ENCODE data around the gene UNC5C.
A peak's percentile ranks its signal among the peaks of the same experiment; 100 is the strongest.
"Not testable (repeated sequence)": the region's sequence is repeated elsewhere in the genome, so short reads cannot be mapped to it uniquely, and the experiment has no call there.

The UNC5C gene

DNA sequence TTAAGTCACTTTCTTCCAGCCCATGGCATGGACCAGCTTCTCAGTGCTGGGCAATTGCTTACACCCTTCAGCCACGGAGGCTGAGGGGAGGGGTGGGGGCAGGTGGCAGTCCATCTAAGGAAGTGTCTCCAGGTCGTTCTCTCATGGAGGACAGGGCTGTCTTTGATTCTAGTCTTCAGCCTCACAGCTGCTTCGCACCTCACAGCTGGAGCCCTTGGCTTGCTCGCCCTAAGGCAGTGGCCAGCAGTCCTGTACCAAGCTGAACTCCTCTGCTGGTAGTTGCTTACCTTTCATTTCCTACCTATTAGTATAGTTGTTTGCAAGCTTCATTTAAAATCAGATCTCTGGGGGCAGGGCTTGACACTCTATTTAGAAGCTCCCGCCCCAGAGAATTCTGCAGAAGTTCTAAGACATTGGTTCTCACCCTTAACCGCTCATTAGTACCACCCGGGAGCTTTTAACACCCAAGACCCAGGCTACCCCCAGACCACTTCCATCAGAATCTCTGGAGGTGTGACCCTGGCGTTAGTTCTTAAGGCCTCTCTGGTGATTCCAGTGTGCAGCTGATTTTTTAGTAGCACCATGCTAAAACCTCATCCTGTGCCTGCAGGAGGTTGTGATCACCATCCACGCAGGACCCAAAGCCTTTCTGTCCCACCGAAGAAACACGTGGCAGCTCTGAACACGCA, 386.8 kb downstream of the UNC5C start:
- DNase-seq = no peak

- no peak for DNase-seq
Observed at GRCh38 chr4:95159384-95159783, 389.4 kb downstream of the UNC5C start.

GRCh38 chr4:95158626-95159025, 390.1 kb downstream of the UNC5C start:
- no peak for DNase-seq

GRCh38 chr4:95158045-95158444, 390.7 kb downstream of the UNC5C start:
- DNase-seq = no peak

- no peak for DNase-seq
Observed at GRCh38 chr4:95157596-95157995, 391.2 kb downstream of the UNC5C start.

GRCh38 chr4:95156452-95156765, 392.4 kb downstream of the UNC5C start:
- DNase-seq = no peak

DNA sequence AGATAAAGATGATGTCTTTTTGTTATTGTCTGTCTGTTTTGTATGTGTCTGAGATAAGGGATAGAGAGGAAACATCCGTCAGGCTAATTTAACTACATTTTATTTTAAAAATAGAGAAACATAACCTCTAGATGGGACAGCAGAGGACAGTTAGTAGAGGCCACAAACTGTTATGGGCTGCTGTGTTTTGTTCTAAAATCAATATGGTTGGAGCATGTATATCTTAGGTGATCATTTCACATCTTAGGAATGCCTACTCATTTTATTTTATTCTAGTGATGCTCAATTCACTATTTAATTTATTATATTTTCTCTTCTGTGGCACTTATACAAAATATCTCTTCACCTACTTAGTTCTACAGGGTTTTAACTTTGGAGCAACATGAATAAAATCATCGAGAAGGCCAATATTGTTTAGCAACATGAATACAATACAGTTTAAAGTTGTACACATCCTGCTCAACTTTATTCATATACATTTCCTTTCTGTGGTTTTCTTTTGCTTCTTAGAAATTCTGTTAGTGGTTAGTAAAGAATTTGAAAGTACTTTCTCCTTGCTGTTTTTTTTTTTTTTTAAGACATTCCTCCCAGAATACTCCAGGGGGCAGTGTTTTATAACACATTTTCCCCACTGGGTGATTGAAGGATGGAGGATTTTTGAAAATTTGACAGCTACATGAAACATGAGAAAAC, 392.9 kb downstream of the UNC5C start:
- peak; percentile 67 for DNase-seq

GRCh38 chr4:95153182-95153581, 395.6 kb downstream of the UNC5C start:
- peak; percentile 12 for DNase-seq

GRCh38 chr4:95151255-95151654, 397.5 kb downstream of the UNC5C start:
- no peak for DNase-seq

DNA sequence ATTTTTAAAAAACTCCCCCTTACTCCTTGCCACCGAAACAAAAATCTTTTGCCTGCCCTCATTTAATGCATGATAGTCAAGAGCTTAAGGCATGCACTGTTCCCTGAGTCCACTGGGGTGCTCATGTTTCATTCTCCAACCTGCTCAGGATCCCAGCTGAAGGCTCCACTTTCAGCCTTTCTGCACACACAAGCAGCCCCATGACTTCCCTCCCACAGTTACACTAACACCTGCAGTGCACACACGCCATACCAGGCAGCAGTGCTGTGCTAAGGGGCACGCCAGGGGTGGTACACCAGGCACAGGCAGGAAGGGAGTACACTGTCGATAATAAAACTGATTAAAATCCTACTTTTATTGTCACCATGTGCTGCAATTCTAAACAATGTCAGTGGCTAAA, 405.8 kb downstream of the UNC5C start:
- DNase-seq = no peak

DNA sequence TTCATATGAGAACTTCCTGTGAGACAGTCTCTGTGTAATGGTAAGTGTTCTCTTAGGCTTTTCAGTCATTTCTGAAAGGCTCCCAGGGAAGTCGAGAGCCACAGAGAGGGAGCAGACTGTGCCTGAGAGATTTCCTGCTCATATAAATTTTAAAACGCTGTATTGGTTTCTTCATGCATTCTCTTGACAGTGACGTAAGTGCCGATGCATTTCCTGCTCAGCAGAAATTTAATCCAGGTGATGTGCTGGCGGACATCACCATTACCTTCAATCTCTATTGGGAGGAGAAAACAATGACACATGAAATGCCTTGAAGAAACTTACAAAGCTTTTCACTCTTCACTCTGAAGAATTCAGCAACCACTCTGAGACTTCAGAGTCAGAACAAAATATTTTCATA, 407.4 kb downstream of the UNC5C start:
- peak; percentile 75 for DNase-seq

DNA sequence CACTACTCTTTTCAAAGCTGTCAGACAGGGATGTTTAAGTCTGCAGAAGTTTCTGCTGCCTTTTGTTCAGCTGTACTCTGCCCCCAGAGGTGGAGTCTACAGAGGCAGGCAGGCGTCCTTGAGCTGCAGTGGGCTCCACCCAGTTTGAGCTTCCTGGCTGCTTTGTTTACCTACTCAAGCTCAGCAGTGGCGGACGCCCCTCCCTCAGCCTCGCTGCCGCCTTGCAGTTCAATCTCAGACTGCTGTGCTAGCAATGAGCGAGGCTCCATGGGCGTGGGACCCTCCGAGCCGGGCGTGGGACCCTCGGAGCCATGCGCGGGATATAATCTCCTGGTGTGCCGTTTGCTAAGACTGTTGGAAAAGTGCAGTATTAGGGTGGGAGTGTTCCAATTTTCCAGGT, 409.3 kb downstream of the UNC5C start:
- not testable (repeated sequence) for DNase-seq

DNA sequence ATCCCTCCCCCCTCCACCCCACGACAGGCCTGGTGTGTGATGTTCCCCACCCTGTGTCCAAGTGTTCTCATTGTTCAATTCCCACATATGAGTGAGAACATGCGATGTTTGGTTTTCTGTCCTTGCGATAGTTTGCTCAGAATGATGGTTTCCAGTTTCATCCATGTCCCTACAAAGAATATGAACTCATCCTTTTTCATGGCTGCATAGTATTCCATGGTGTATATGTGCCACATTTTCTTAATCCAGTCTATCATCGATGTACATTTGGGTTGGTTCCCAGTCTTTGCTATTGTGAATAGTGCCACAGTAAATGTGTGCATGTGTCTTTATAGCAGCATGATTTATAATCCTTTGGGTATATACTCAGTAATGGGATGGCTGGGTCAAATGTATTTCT, 414.8 kb downstream of the UNC5C start:
- DNase-seq = not testable (repeated sequence)

DNA sequence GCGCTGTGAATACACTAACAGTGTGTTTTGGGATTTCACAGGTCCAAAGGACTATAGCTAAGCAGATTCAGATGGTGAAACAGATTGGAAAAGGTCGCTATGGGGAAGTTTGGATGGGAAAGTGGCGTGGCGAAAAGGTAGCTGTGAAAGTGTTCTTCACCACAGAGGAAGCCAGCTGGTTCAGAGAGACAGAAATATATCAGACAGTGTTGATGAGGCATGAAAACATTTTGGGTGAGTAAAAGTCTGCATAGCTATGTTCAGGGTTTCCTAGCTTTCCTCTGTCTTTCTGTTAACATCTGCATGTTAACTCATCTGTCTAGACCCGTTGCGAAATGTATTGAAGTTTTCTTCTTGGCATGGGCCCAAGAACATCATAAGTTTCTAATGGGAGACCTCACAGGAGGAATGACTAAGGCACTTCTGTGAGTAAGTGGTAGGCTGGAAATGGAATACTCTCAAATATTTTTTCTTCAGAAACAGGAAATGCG, 418.9 kb downstream of the UNC5C start:
- peak; percentile 100 for DNase-seq

DNA sequence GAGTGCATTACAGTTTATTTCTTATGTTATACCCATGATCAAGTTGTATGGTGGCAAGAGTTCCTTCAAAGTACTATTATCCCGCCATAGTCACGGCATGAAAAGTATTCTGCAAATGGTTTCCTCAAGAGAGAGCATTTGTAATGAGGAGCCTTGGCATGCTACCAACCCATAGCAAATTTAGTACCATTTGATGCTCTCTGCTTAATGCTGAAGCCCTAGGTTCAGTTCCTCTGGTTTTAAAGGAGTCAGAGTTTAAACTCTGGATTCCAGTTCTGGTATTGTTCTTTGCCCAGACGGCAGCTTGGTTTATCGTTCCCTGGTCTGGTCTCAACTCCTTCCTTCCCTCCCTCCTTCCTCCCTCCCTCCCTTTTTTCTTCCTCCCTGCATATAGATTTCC, 419.7 kb downstream of the UNC5C start:
- DNase-seq = peak; percentile 41

DNA sequence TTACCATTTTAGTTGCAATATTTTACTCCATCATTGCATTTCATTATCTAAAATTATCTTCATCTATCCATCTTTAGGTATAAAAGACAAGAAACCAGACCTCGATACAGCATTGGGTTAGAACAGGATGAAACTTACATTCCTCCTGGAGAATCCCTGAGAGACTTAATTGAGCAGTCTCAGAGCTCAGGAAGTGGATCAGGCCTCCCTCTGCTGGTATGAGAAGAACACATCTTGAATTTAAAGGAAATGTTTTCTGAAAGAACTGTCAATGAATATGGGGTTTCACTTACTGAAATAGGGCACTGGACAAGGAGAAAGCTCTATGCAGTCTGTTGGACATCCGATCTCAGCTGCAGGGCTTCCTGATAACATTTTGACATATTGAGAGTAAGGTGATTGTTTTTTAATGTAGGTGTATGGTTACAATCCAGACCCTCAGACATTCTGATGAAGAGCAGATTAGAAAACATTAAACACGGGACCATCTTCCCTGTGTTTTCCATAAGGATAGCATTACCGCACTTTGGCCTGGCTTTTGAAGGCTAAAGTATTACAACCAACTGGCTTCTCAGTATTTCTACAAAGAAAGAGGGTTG, 423.8 kb downstream of the UNC5C start:
- DNase-seq = peak; percentile 75

- DNase-seq = no peak
Observed at GRCh38 chr4:95122001-95122400, 426.8 kb downstream of the UNC5C start.

- no peak for DNase-seq
Observed at GRCh38 chr4:95120456-95120855, 428.3 kb downstream of the UNC5C start.

DNA sequence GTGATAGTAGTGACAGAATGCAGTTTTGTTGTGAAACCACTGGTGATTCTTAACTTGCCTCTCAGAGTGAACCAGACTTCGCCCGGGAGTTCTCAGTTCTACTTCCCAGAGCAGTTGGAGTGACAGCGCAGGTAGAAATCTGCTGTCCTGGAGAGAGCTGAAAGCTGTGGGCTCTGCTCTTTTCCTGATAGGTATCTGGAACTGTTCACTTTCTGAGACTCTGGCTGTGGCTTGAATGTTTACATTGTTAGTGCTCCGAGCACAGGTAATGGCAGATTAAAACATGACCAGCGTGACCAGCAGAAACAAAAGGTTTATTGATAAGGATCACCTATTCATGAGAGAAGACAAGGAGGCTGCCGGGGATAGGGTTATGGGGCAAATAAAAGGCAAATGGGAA, 430.3 kb downstream of the UNC5C start:
- DNase-seq = no peak

GRCh38 chr4:95114521-95114920, 434.3 kb downstream of the UNC5C start:
- DNase-seq = peak; percentile 23

All from fibroblast of skin of right biceps (primary cell).